ENCODE measurements around the gene OSMR.
A peak's percentile ranks its signal among the peaks of the same experiment; 100 is the strongest.

The OSMR gene

GRCh38 chr5:38800515-38800914 is 45.3 kb upstream of the OSMR start:
- DNase-seq (ENCODE audit: low spot score): no peak
- H3K36me3 ChIP-seq (ENCODE audit: low read depth): no peaks in the 10 kb centered on the region
- no peaks in the 10 kb centered on the region for H3K4me1 ChIP-seq (ENCODE audit: insufficient read depth, poor library complexity, severe bottlenecking)
- H3K27ac ChIP-seq (ENCODE audit: poor library complexity, severe bottlenecking): no peak overlapping the region
- H3K4me3 ChIP-seq (ENCODE audit: severe bottlenecking): no peak overlapping the region
- no peaks in the 10 kb centered on the region for H3K27me3 ChIP-seq (ENCODE audit: insufficient read depth, poor library complexity, severe bottlenecking)
- TF ChIP-seq, protein P1, sequence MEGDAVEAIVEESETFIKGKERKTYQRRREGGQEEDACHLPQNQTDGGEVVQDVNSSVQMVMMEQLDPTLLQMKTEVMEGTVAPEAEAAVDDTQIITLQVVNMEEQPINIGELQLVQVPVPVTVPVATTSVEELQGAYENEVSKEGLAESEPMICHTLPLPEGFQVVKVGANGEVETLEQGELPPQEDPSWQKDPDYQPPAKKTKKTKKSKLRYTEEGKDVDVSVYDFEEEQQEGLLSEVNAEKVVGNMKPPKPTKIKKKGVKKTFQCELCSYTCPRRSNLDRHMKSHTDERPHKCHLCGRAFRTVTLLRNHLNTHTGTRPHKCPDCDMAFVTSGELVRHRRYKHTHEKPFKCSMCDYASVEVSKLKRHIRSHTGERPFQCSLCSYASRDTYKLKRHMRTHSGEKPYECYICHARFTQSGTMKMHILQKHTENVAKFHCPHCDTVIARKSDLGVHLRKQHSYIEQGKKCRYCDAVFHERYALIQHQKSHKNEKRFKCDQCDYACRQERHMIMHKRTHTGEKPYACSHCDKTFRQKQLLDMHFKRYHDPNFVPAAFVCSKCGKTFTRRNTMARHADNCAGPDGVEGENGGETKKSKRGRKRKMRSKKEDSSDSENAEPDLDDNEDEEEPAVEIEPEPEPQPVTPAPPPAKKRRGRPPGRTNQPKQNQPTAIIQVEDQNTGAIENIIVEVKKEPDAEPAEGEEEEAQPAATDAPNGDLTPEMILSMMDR (IDR thresholded peaks at IDR 0.05; ENCODE audit: poor library complexity, severe bottlenecking): no peak
- no peaks in the 10 kb centered on the region for H3K9me3 ChIP-seq (ENCODE audit: severe bottlenecking)
- no peak for ATAC-seq (ENCODE audit: low read depth)

DNA sequence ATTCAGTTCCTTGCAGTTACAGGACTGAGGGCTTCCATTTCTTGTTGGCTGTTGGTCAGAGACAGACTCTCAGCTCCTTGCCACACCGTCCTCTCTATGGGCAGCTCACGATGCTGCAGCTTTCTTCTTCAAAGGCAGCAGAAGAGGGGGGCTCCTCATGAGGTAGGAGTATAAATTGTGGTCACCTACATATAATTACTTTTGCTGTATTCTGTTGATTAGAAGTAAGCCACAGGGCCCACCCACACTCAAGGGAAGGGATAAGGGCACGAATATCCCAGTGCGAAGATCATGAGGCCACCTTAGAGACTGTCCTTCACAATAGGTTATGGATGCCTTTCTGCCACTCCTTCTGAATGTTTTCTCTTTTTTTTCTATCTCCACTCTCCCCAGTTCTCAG is 43.7 kb upstream of the OSMR start:
- peaks cover 7% of the 10 kb centered on the region for H3K4me1 ChIP-seq (ENCODE audit: insufficient read depth, poor library complexity, severe bottlenecking)
- H3K27ac ChIP-seq (ENCODE audit: poor library complexity, severe bottlenecking): no peak overlapping the region
- H3K9me3 ChIP-seq (ENCODE audit: severe bottlenecking): no peaks in the 10 kb centered on the region
- ATAC-seq (ENCODE audit: low read depth) (no peak), DNase-seq (ENCODE audit: low spot score) (no peak)
- no peak overlapping the region for H3K4me3 ChIP-seq (ENCODE audit: severe bottlenecking)
- TF ChIP-seq, protein P1 (IDR thresholded peaks at IDR 0.05; ENCODE audit: poor library complexity, severe bottlenecking): no peak
- H3K27me3 ChIP-seq (ENCODE audit: insufficient read depth, poor library complexity, severe bottlenecking): no peaks in the 10 kb centered on the region
- H3K36me3 ChIP-seq (ENCODE audit: low read depth): no peaks in the 10 kb centered on the region

DNA sequence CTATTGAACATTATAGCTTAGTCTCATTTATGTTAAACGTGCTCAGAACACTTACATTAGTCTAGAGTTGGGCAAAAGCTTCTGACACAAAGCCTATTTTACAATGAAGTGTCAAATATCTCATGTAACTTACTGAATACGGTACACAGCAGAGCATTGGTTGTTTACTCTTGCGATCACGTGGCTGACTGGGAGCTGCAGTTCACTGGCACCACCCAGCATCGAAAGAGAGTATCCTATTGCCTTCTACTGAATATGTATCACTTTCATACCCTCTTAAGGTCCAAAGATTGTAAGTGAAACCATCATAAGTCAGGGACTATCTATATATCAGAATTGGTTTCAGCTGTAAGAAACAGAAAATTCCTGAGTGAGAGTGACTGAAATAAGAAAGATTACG is 42.6 kb upstream of the OSMR start:
- Histone ChIP-seq H3K9me3 (ENCODE audit: severe bottlenecking) (no peaks in the 10 kb centered on the region), H3K4me3 (ENCODE audit: severe bottlenecking) (no peak overlapping the region), H3K4me1 (ENCODE audit: insufficient read depth, poor library complexity, severe bottlenecking) (peaks cover 18% of the 10 kb centered on the region), H3K27me3 (ENCODE audit: insufficient read depth, poor library complexity, severe bottlenecking) (no peaks in the 10 kb centered on the region), H3K36me3 (ENCODE audit: low read depth) (no peaks in the 10 kb centered on the region), H3K27ac (ENCODE audit: poor library complexity, severe bottlenecking) (no peak overlapping the region)
- no peak for DNase-seq (ENCODE audit: low spot score)
- no peak for ATAC-seq (ENCODE audit: low read depth)
- TF ChIP-seq, protein P1 (IDR thresholded peaks at IDR 0.05; ENCODE audit: poor library complexity, severe bottlenecking): no peak

- Histone ChIP-seq H3K27me3 (ENCODE audit: insufficient read depth, poor library complexity, severe bottlenecking) (no peaks in the 10 kb centered on the region), H3K27ac (ENCODE audit: poor library complexity, severe bottlenecking) (peak overlapping the region; percentile 73), H3K4me1 (ENCODE audit: insufficient read depth, poor library complexity, severe bottlenecking) (peaks cover 18% of the 10 kb centered on the region), H3K4me3 (ENCODE audit: severe bottlenecking) (no peak overlapping the region), H3K9me3 (ENCODE audit: severe bottlenecking) (no peaks in the 10 kb centered on the region), H3K36me3 (ENCODE audit: low read depth) (no peaks in the 10 kb centered on the region)
- TF ChIP-seq, protein P1 (IDR thresholded peaks at IDR 0.05; ENCODE audit: poor library complexity, severe bottlenecking): no peak
- ATAC-seq (ENCODE audit: low read depth): peak; percentile 28
- no peak for DNase-seq (ENCODE audit: low spot score)
These were observed 39.0 kb upstream of the OSMR start for GRCh38 chr5:38806775-38807258.

DNA sequence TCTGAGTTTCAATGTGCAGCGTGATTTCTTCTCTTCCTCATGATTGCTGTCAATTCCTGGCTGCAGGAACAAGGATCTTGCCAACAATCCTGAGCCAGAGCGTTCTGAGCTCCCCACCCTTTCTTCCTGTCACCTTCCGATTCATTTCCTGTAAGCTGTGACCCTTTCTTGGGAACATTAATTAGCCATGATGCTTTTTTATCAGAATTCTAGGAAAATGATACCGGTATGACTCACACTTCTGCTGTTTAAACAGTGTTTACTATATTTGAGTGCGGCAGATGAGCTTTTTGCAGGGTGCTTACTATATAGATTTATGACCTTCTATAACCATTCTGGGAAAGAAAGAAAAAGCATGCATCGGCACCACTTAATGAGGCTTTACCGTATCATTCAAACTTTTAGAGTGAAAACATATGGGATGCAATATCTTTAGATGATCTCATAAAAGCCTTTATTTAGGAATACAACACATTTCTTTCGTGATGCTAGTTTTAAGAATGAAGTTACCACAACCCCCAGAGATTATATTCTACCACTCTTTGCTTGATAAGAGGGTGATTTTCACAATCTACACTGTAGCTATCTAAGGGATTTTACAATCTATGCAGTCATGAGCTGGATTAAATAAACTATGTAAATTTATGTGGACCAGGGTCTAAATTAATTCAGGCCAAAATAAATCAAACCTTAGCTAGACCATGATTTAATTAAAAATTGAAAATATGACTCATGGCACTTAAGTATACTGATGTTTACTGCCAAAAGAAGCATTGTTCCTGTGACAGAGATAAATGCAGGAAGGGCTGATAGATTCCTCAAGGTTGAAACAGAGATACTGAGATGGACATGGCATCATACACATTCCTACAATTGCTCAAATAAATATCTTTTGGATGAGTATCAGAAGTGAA is 38.0 kb upstream of the OSMR start:
- Histone ChIP-seq H3K27ac (ENCODE audit: poor library complexity, severe bottlenecking) (peak overlapping the region; percentile 73), H3K36me3 (ENCODE audit: low read depth) (no peaks in the 10 kb centered on the region), H3K4me3 (ENCODE audit: severe bottlenecking) (no peak overlapping the region), H3K27me3 (ENCODE audit: insufficient read depth, poor library complexity, severe bottlenecking) (no peaks in the 10 kb centered on the region), H3K4me1 (ENCODE audit: insufficient read depth, poor library complexity, severe bottlenecking) (peaks cover 18% of the 10 kb centered on the region), H3K9me3 (ENCODE audit: severe bottlenecking) (no peaks in the 10 kb centered on the region)
- TF ChIP-seq, protein P1 (IDR thresholded peaks at IDR 0.05; ENCODE audit: poor library complexity, severe bottlenecking): no peak
- no peak for DNase-seq (ENCODE audit: low spot score)
- peak; percentile 64 for ATAC-seq (ENCODE audit: low read depth)
